IPS-18c (cell line): ENCODE measurements around the gene NSL1.
"Not testable (repeated sequence)": the region's sequence is repeated elsewhere in the genome, so short reads cannot be mapped to it uniquely, and the experiment has no call there.

Experiments
- H3K4me3 ChIP-seq: 2 replicates; pipeline ENCODE4 v1.7.0; 2013; ENCODE audit warnings: low read depth, mild to moderate bottlenecking, low read length, moderate library complexity; ENCODE audit not compliant: insufficient read depth
- H3K9me3 ChIP-seq: one replicate; pipeline ENCODE4 v1.6.1; 2013; ENCODE audit warnings: mild to moderate bottlenecking, low read length, moderate library complexity; ENCODE audit not compliant: control insufficient read depth, insufficient read depth

The NSL1 gene

DNA sequence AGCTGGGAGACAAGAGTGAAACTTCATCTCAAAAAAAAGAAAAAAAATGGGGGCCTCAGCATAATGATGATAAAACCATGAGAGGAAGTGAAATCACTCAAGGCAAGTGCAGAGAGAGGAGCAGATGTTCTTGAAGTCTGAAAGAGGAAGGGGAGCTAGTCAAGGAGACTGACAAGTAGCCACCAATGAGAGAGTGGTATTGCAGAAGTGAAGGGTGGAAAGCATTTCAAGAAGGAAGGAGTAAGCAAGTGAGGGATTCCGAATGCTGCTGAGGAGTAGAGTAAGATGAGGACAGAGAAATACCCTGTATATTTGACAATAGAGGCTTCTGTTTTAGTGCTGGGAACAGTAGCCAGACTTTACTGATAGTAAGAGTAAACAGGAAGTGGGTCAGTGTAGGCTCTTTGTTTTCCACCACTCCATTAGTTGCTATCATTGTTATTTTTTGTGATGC, 3.0 kb upstream of the NSL1 start:
- Histone ChIP-seq H3K4me3 (no peak overlapping the region), H3K9me3 (no peaks in the 10 kb centered on the region)

DNA sequence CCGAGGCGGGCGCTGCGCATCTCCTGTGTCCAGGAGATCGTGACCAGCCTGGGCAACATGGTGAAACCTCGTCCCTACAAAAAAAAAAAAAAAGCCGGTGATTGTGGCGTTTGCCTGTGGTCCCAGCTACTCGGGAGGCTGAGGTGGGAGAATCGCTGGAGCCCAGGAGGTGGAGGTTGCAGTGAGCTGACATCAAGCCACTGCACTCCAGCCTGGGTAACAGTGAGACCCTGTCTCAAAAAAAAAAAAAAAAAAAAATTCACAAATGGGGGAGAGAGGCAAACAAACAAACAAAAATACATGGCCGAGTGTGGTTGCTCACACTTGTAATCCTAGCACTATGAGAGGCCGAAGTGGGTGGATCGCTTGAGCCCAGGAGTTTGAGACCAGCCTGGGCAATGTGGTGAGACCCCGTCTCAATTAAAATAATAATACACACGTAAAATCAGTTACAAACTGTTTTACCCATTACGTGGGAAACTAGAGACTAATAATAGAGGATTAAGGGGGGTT, 875 bp upstream of the NSL1 start:
- Histone ChIP-seq H3K4me3 (peak overlapping the region; percentile 78), H3K9me3 (no peaks in the 10 kb centered on the region)

DNA sequence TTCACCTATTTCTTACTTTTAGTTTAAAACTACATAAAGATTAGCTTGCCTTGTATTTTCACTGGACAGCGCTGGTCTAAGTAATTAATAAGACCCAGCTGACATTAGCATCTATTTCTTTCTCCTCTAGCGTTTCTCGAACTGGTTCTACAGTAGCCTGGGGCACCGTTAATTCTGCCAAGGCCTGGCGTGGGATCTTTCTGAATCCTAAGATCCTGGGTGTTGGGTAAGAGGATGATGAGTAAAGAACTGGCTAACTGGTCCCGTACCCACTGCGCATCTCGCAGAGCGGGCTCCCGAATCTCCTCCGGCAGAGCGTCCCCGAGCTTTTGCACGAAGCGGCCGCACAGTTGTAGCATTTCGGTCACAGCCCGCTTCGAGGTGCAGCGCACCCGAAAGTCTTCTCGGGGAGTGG, 309 bp downstream of the NSL1 start:
- H3K4me3 ChIP-seq, result peak overlapping the region; percentile 78
- no peaks in the 10 kb centered on the region for H3K9me3 ChIP-seq

DNA sequence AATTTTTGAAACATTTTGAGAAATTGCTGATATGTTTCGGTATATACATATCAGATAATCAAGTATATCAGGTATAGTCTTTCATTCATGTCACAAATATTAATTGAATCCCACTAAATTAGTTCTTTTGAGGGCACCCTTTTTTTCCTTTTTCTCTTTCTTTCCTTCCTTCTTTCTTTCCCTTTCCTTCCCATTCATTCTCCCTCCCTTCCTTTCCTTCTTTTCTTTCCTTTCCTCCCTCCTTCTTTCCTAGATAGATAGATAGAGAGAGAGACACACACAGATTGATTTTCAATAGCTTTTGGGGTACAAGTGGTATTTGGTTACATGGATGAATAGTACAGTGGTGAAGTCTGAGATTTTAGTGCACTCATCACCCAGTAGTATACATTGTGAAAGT, 5.7 kb downstream of the NSL1 start:
- no peaks in the 10 kb centered on the region for H3K9me3 ChIP-seq

DNA sequence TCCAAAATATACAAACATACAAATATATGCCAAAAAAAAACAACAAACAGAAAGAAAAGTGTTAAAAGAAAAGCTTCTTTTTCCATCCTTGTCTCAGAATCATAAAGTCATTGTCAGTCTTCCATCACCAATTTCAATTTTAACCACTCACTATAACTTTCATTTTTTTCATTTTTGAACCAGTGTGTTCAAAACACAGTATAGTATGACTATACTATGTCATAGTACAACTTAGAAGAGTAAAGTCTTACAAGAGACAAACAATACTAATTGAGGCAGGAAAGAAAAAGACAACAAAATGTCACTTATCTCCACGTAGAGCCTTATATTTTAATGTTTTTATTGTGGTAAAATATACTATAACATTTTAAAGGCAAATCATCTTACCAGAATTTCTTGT, 7.6 kb downstream of the NSL1 start:
- Histone ChIP-seq H3K4me3 (no peak overlapping the region), H3K9me3 (no peaks in the 10 kb centered on the region)

More for the DNA sequence above, 5.7 kb downstream of the NSL1 start:
- H3K4me3 ChIP-seq, result no peak overlapping the region

DNA sequence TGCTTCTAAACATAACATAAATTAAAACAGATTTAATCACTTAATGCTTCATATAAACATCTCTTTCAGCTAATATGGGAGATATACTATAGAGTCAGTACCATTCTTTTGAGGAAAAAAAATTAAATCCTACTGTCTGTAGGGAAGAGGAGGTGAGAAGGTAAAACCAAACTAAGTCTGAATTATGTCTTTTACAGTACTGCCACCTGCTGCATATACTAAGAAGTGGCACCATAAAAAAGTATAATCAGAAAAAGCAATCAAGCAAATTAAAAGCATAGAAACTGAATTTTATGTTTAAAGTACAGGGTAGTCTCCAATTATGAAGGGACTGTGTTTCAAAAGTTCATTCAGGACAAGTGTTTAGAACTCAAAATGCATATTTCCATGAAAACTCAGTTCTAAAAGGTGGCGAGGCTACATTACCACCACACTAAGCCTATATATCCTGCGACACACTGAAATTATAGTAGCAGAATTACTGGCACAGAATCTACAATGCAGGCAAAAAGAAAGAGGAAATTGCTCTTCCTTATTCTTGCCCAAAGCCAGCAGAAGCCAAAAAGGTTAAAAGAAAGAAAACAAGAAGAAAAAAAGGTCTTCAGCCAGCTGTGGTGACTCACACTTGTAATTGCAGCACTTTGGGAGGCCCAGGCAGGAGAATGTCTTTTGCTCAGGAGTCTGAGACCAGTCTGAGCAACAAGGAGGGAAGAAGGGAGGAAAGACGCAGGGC, 9.0 kb downstream of the NSL1 start:
- H3K9me3 ChIP-seq, result peaks cover 2% of the 10 kb centered on the region
- no peak overlapping the region for H3K4me3 ChIP-seq

DNA sequence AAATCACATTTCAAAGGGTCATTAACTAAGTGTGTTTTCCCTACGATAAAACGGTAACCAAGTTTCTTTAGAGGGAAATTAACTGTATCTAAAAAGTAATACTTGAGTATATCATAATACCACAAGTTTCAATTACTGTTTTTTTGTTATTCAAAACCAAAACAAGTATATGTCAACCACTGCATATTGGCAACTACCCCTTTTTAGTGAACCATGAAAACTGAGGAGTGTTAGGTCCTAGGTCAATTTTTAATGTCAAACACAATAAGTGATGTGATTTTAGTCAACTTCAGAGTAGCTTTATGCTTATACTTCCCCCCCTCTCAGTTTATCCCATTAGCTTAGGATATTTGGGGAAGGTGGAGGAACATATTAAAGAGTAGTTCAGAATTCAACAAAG, 10.4 kb downstream of the NSL1 start:
- Histone ChIP-seq H3K9me3 (peaks cover 2% of the 10 kb centered on the region), H3K4me3 (no peak overlapping the region)

DNA sequence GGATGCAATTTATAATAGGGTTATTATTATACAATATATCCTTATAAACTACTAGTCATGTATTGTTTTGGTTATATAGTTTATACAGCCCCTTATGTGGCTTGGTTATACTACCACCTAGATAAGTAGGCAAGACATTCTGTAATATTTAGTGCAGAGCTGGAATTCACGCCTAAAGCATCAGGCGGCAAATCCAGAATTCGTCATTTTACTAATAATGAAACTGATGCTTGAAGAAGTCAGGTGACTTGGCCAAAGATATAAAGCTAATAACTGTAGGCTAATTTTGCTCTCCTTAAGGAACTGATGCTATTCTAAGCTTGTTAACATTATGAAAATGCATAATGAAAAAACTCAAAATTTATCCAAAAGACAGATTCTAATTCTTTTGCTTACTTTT, 10.8 kb downstream of the NSL1 start:
- no peak overlapping the region for H3K4me3 ChIP-seq
- peaks cover 2% of the 10 kb centered on the region for H3K9me3 ChIP-seq

DNA sequence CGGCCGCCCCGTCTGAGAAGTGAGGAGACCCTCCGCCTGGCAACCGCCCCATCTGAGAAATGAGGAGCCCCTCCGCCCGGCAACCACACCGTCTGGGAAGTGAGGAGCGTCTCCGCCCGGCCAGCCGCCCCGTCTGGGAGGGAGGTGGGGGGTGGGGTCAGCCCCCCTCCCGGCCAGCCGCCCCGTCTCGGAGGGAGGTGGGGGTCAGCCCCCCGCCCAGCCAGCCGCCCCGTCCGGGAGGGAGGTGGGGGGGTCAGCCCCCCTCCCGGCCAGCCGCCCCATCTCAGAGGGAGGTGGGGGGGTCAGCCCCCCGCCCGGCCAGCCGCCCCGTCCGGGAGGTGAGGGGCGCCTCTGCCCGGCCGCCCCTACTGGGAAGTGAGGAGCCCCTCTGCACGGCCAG, 12.5 kb downstream of the NSL1 start:
- not testable (repeated sequence) for H3K9me3 ChIP-seq, H3K4me3 ChIP-seq

DNA sequence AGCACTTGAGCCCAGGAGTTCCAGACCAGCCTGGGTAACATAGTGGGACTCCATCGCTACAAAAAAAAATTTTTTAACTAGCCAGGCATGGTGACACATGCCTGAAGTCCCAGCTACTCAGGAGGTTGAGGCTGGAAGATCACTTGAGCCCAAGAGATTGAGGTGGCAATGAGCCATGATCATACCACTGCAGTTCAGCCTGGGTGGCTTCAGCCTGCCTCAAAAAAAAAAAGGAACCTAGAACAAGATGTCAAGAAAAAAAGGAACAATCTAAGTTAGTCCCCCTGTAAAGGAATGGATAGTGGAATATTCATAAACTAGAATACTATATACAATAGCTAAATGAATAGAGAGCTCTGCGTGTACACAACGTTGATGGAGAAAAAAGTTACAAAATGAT, 14.4 kb downstream of the NSL1 start:
- Histone ChIP-seq H3K4me3 (no peak overlapping the region), H3K9me3 (peaks cover 2% of the 10 kb centered on the region)

DNA sequence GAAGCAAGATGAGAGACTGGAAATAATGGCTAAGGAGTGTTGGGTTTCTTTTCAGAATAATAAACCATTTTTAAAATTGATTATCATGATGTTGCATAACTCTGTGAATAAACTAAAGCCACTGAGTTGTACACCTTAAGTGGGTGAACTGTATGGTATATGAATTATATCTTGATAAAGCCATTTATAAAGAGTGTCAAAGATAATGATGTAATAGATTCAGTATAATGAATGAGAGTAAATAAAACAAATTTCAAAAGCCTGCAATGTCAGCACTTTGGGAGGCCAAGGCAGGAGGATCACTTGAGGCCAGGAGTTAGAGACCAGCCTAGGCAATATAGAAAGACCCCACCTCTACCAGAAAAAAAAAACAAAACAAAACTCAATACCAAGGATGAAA, 16.3 kb downstream of the NSL1 start:
- Histone ChIP-seq H3K9me3 (peaks cover 2% of the 10 kb centered on the region), H3K4me3 (no peak overlapping the region)

DNA sequence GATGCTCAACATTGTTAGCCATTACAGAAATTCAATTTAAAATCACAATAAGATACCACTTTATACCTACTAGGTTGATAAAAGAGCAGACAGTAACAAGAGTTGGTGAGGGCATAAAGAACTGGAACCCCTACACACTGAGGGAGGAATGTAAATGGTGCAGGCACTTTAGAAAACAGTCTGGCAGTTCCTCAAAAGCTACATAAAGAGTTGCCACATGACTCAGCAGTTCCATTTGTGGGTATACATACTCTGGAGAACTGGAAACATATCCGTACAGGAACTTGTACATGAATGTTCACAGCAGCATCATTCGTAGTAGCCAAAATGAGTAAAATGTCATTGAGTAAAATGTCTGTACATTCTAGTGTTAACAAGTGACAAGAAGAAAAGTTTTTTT, 17.0 kb downstream of the NSL1 start:
- Histone ChIP-seq H3K9me3 (peaks cover 2% of the 10 kb centered on the region), H3K4me3 (no peak overlapping the region)

DNA sequence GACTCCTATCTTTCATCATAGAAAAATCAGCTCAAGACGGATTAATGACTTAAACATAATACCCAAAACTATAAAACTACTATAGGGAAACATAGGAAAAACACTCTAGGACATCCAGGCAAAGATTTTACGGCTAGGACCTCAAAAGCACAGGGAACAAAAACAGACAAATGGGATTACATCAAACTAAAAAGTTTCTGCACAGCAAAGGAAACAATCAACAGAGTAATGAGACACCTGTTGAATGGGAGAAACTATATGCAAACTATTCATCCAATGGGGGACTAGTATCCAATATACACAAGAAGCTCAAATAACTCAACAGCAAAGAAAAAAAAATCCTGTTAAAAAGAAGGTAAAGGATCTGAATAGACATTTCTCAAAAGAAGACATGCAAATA, 18.6 kb downstream of the NSL1 start:
- Histone ChIP-seq H3K4me3 (no peak overlapping the region), H3K9me3 (peaks cover 2% of the 10 kb centered on the region)

DNA sequence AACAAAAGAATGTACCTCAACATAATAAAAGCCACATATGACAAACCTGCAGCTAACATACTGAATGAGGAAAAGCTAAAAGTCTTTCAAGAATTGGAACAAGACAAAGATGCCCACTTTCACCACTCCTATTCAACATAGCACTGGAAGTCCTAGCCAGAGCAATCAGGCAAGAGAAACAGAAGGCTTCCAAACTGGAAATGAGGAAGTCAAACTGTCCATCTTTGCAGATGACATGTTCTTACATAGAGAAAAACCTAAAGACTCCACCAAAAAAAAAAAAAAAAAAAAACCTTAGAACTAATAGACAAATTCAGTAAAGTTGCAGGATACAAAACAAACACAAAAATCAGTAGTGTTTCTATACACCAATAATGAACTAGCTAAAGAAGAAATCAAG, 20.2 kb downstream of the NSL1 start:
- Histone ChIP-seq H3K9me3 (no peaks in the 10 kb centered on the region), H3K4me3 (no peak overlapping the region)

DNA sequence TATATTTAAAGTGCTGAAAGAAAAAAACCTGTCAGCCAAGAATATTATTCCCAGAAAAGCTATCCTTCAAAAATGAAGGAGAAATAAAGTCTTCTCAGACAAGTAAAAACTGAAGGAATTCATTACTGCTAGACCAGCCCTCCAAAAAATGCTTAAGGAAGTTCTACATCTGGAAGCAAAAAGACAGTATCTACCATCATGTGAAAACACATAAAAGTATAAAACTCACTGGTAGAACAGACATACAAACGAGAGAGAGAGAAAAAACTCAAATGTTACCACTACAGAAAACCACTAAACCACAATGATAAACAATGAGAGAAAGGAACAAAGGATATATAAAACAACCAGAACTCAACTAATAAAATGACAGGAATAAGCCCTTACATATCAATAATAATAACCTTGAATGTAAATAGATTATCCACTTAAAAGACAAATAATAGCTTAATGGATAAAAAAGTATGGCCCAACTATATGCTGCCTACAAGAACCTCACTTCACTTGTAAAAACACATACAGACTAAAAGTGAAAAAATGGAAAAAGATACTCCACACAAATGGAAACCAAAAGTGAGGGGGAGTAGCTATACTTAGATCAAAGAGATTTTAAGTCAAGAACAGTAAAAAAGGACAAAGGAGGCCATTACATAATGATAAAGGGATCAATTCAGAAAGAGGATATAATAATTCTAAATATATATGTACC, 22.0 kb downstream of the NSL1 start:
- Histone ChIP-seq H3K9me3 (no peaks in the 10 kb centered on the region), H3K4me3 (no peak overlapping the region)

DNA sequence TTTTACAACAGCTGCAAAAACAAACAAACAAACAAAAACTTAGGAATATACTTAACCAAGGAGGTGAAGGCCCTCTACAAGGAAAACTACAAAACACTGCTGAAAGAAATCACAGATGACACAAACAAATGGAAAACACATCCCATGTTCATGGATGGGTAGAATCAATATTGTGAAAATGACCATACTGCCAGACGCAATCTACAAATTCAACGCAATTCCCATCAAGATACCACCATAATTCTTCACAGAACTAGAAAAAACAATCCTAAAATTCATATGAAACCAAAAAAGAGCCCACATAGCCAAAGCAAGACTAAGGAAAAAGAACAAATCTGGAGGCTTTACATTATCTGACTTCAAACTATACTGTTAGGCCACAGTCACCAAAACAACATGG, 24.8 kb downstream of the NSL1 start:
- H3K4me3 ChIP-seq, H3K9me3 ChIP-seq: not testable (repeated sequence)

DNA sequence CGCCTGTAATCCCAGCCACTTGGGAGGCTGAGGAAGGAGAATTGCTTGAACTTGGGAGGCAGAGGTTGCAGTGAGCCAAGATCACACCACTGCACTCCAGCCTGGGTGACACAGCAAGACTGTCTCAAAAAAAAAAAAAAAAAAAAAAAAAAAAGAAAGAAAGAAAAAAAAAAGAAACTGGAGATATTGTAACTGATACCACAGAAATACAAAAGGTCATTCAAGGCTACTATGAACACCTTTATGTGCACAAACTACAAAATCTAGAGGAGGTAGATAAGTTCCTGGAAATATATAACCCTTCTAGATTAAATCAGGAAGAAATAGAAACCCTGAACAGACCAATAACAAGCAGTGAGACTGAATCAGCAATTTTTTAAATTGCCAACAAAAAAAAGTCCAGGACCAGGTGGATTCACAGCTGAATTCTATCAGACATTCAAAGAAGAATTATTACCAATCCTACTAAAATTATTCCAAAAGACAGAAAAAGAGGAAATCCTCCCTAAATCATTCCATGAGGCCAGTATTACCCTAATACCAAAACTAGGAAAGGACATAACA, 26.8 kb downstream of the NSL1 start:
- H3K9me3 ChIP-seq, H3K4me3 ChIP-seq: not testable (repeated sequence)

DNA sequence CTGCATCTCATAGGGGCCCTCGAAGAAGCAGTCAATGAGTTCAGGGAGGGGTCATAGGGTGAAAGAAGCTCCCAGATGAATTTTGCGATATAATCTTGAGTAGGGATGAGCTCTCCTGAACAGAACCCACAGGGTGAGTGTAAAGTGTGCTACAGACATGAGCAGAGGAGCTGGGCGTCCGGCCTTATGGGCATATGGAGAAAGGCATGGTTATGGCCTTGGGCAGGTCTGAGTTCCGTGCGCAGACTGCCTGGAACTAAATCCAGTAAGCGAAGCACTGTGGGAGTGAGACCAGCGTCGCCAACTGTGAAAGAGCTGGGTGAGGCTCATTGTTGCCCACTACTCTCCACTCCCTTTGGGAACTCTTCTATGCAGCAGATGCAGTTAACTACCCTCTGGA, 28.7 kb downstream of the NSL1 start:
- H3K9me3 ChIP-seq, result no peaks in the 10 kb centered on the region

More for the DNA sequence above, 28.7 kb downstream of the NSL1 start:
- no peak overlapping the region for H3K4me3 ChIP-seq
